GM12873 (cell line): ENCODE results near the gene ZNF385C.

Experiments
- TF ChIP-seq, protein P1 (sequence below): IDR thresholded peaks from 2 replicates; pipeline ENCODE4 v1.5.1; 2012; ENCODE audit warnings: low read depth, mild to moderate bottlenecking, moderate library complexity, low read length, control low read depth; ENCODE audit not compliant: insufficient read depth; ENCODE audit errors: missing control alignments

The ZNF385C gene

DNA sequence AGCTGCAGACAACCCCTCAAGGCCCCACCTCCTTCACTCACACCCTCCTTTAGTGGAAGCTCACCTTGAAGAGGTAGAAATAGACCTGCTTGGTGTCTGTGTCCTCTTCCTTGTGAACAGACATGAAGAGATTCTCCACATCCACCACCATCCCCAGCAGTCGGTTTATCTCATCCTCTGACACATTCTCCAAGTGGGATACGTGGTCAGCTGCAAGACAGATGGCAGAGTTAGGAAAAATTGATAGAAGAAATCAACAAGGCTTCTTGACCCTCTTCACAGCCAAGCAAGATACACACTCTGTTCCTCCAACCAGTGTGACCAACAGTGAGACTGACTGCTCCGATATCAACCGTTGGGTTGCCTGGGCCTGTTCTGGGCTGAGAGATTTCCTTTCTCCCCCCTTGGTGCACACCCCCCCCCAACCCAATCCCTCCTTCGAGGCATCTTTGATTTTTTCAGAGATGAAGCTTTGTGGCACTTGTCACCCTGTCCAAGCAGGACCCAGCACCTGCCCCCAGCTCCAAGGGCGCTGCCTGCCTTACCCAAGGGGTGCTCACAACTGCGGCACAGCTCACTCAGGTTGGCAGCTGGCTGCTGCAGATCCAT is 22.0 kb upstream of the ZNF385C start:
- TF ChIP-seq, protein P1, sequence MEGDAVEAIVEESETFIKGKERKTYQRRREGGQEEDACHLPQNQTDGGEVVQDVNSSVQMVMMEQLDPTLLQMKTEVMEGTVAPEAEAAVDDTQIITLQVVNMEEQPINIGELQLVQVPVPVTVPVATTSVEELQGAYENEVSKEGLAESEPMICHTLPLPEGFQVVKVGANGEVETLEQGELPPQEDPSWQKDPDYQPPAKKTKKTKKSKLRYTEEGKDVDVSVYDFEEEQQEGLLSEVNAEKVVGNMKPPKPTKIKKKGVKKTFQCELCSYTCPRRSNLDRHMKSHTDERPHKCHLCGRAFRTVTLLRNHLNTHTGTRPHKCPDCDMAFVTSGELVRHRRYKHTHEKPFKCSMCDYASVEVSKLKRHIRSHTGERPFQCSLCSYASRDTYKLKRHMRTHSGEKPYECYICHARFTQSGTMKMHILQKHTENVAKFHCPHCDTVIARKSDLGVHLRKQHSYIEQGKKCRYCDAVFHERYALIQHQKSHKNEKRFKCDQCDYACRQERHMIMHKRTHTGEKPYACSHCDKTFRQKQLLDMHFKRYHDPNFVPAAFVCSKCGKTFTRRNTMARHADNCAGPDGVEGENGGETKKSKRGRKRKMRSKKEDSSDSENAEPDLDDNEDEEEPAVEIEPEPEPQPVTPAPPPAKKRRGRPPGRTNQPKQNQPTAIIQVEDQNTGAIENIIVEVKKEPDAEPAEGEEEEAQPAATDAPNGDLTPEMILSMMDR, result no peak

DNA sequence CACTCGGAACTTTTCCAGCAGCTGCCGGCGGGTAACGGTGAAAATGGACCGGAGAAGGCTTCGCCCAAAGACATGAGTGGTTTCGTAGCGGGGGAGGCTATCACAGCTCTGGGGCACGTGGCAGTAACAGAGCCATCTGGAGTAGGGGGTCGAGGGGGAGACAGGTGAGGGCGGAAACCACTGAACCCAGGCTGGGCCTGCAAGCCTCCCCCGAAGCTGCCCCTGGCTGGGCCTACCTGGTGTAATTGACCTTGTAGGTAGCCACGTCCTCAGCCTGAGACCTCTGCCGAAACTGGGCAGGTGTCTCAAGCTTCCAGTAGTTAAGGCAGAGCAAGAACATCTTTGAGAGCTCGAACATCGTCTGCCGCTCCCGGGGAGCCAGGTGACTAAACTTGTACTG is 21.0 kb upstream of the ZNF385C start:
- TF ChIP-seq, protein P1, result no peak

DNA sequence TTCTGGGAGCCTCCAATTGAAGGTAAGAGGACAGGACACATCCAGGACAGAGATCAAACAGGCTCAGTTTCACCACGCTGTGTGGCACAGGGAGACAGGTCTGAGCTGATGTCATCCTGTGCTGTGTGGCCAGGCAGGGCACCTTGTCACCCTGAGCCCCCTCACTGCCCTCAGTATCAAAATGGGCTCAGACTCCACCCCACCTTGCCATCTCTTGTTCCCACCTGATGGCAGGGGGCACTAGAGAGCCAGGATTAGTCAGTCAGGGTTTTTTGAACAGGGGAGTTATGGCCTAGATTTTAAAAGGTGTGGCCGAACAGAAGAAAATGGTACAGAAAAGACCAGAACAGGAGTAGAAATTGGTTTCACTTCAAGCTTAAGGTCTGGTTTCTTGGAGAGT is 20.3 kb upstream of the ZNF385C start:
- TF ChIP-seq, protein P1, result peak; percentile 67

DNA sequence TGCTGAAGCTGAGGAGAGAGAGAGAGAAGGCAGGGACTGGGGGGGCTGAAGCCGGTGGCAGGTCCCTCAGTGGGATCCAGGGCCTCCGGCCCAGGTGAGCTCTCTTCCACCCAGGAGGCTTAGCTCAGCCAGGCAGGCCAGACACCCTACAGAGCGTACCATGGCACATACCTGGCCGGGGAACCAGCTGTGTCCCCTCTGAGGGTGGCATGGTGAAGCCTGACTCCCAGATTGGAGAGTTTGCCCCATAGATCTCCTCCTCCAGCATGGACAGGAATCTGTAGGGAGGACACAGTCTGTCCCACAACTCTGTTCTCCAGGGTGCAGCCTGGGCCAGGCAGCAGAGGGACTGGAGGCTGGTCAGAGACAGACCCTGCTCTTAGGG is 19.8 kb upstream of the ZNF385C start:
- TF ChIP-seq, protein P1, result no peak

DNA sequence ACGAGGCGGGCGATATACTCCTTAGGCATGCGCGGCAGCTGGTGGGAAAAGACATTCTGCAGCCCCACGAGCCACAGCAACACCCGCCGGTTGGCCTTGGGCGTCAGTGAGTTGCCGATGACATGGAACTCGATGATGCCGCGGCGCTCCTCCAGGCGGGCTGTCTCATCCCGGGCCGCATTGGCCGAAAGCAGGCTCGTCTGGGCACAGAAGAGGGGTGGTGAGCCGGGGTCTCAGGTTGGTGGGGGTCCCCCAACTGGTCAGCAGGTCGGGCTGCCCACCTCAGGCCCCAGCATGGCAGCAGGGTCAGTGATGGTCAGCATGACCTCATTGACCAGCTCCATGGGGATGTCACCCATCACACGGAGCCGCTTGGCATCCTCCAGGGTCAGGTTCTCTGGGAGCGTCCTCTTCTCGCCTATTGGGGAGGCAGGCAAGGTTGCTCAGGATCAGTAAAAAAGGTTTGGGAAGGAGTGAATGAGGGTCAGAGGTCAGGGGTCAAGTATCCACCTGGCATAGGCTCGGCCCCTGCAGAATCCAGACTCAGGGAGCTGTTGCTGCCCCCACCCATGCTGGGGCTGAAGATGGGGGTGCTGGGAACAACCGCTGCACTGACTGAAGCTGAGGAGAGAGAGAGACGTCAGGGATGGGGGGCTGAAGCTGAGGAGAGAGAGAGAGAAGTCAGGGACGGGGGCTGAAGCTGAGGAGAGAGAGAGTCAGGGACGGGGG is 19.3 kb upstream of the ZNF385C start:
- TF ChIP-seq, protein P1, result no peak

DNA sequence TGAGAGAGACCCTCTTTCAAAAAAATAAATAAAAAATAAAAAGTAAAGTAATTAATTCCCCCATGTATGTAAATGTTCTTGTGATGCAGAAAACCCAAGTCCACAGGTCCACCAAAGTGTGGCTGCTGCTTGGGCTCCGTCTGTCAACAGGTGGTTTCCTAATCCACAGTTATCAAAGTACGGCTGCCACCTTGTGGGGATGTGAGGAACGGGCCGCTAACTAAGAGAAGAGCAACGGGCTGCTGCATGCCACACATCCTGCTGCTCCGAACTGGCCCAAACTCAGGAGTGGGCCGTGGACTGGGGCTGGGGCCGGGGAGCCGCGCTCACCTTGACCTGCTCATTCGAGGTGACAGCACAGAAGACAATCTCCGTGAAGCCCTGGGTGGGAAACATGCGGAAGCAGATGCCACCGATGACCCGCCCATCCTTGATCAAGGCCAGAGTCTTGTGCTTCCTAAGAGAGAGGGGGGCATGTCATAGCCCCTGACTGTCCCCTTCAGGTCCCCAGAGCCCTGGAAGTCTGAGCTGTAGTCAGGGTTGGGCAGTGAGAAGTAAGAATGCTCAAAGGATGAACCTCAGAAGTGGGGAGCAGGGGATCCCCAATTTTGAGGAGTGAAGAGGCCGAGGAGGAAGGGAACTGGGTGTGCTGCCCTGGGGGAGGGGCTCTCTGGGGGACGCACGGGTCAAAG is 18.6 kb upstream of the ZNF385C start:
- TF ChIP-seq, protein P1, result peak; percentile 85

DNA sequence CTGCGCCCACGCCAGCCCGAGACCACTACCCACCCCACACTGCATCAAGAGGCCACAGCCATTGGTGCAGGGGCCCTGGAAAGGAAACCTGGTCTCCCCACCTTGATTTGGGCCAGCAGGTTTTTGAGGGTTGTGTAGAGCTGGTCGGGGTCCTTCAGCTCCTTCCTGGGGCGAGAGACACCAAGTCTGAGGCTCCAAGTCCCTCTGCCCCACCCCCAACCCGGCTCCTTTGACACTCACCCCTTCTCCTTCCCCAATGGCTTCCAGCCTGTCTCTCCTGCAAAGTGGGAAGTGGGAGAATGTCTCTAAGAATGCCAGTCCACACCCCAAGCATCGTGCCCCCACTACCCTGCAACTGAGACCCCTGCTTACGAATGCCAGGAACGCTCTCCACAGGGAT is 15.8 kb upstream of the ZNF385C start:
- TF ChIP-seq, protein P1, result no peak
